Spleen (tissue), 7 donors: Measurements from ENCODE around the gene ST6GALNAC4.

ENCODE experiments used
- CTCF ChIP-seq, 11 experiments: fragments of 200-600 bp in 7 of 11; fragments of 450-650 bp in 4 of 11; sonication (generic) in 4 of 11; IDR thresholded peaks in 8 of 11; conservative IDR thresholded peaks in 3 of 11; 1 replicate in 7 of 11; 2 replicates in 4 of 11; pipeline versions ENCODE4 v1.4.0 to v1.8.0; 2016 to 2021; ENCODE audit warnings: antibody characterized with exemption in 11 of 11, inconsistent platforms in 4 of 11, mild to moderate bottlenecking in 1 of 11
- POLR2A ChIP-seq, 3 donors: fragments of 450-650 bp; IDR thresholded peaks; one replicate each; pipeline ENCODE4 v1.5.1; 2017; ENCODE audit warnings: antibody characterized with exemption in 3 of 3, mild to moderate bottlenecking in 1 of 3
- donor health status: DM: no; HTN: no; CAD: no; lungs with moderate emphysema.
- donor health status: DM: no; HTN: no; CAD: no.
- donor health status: DM: no; HTN: no; CAD: no.

- no peak for TF ChIP-seq POLR2A (IDR thresholded peaks at IDR 0.05)
- TF ChIP-seq CTCF (IDR thresholded peaks at IDR 0.05 in 8 of 11, conservative IDR thresholded peaks at IDR 0.05 in 3 of 11): no peak
These were observed 29.1 kb upstream of the ST6GALNAC4 start for GRCh38 chr9:127945942-127946341.
